Ovary (tissue), 9 donors: ENCODE data around the gene TLX2. TPM values are rescaled to one million over a fixed set of nuclear protein-coding genes. Genes with fewer than 3 reads are reported as not detected.
"Not testable (repeated sequence)": the region's sequence is repeated elsewhere in the genome, so short reads cannot be mapped to it uniquely, and the experiment has no call there.

Source experiments
- DNase-seq, 5 donors: peaks; one replicate each; pipeline ENCODE4 v3.0.0-alpha.2; 2019 to 2020
- H3K27ac ChIP-seq, 2 donors: fragments of 200-600 bp; one replicate each; pipeline versions ENCODE4 v1.5.1 to v1.8.0; 2019 to 2022
- H3K27me3 ChIP-seq: fragments of 200-600 bp; one replicate; pipeline ENCODE4 v1.8.0; 2022
- H3K36me3 ChIP-seq: fragments of 200-600 bp; sonication (generic); one replicate; pipeline ENCODE4 v1.5.1; 2019
- H3K4me1 ChIP-seq: one replicate; pipeline ENCODE4 v1.8.1; 2013; ENCODE audit warnings: mild to moderate bottlenecking, moderate library complexity; ENCODE audit not compliant: insufficient read depth
- H3K4me3 ChIP-seq: fragments of 200-600 bp; sonication (generic); one replicate; pipeline ENCODE4 v1.5.1; 2017
- H3K9me3 ChIP-seq, 2 donors: fragments of 200-600 bp in 1 of 2; sonication (generic) in 1 of 2; one replicate each; pipeline versions ENCODE4 v1.5.1 to v1.8.1; 2013 to 2019; ENCODE audit warnings: mild to moderate bottlenecking in 1 of 2, moderate library complexity in 1 of 2
- CTCF ChIP-seq, 3 donors: fragments of 450-650 bp in 2 of 3; fragments of 200-600 bp in 1 of 3; IDR thresholded peaks; one replicate each; pipeline versions ENCODE4 v1.5.1 to v1.8.0; 2016 to 2022; ENCODE audit warnings: antibody characterized with exemption in 3 of 3, mild to moderate bottlenecking in 1 of 3
- EP300 ChIP-seq: sonication (generic); formaldehyde crosslinking; IDR thresholded peaks from one replicate; pipeline ENCODE4 v1.6.1; 2017; ENCODE audit warnings: antibody characterized with exemption
- POLR2A ChIP-seq: fragments of 450-650 bp; IDR thresholded peaks from one replicate; pipeline ENCODE4 v1.6.1; 2017; ENCODE audit warnings: antibody characterized with exemption, mild to moderate bottlenecking, moderate library complexity
- WGBS, 3 donors: extraction: QIAGEN DNeasy Blood & Tissue Kit in 1 of 3; methylation state at CpG; one replicate each; pipeline versions ENCODE4 v1.1.5 to v1.1.7; 2013 to 2017; 5-methylcytosine and 5-hydroxymethylcytosine counted together
- intact Hi-C, 4 donors: fragments of 100-400 bp; cut with DNase I; formaldehyde crosslinking; loops; one replicate each; pipeline versions ENCODE4 v1.11.0 to v1.15.1; 2022 to 2023
- polyA plus RNA-seq, 2 donors: library from polyadenylated mRNA; stranded (reverse); fragments of 200-250 nt in 1 of 2; fragments of 350-450 nt in 1 of 2; fragmentation: Illumina TruSeq in 1 of 2; extraction: RNeasy Lipid Tissue Mini Kit (QIAGEN cat#74804) in 1 of 2; gene quantifications; one replicate each; pipeline ENCODE4 v1.2.3, GENCODE V29; 2013 to 2014
- total RNA-seq, 7 donors: library from RNA; depleted of rRNA in 2 of 7; stranded (reverse); fragments of >200 nt in 2 of 7; fragmentation: NEBNext Ultra II Directional in 3 of 7; extraction: Animal tissue kit (Norgen Biotek cat#: 25700) in 3 of 7; gene quantifications; one replicate each; pipeline versions ENCODE4 v1.1.0 to v1.2.4, GENCODE V29; 2016 to 2023
- donor health status: DM: no; HTN: no; CAD: no; lungs with moderate emphysema.
- donor health status: DM: no; HTN: no; CAD: no.
- donor health status: Bipolar disorder and iron deficiency.
- donor health status: DM: yes; HTN: yes; CAD: no.
- donor health status: DM: no; HTN: no; CAD: no.
- donor health status: DM: yes; HTN: yes; CAD: no.

The TLX2 gene
- total and polyA plus RNA-seq, 9 donors: not detected

- H3K9me3 ChIP-seq: no peaks in the 10 kb centered on the region
- no peak overlapping the region for H3K27ac ChIP-seq
- H3K4me3 ChIP-seq: no peak overlapping the region
- H3K4me1 ChIP-seq: no peaks in the 10 kb centered on the region
- DNase-seq: no peak
- no peaks in the 10 kb centered on the region for H3K27me3 ChIP-seq
- WGBS, 3 donors: 59 to 66% (median 60%) methylated on average over 7 of the region's 7 CpGs
- no peaks in the 10 kb centered on the region for H3K36me3 ChIP-seq
- no peak for TF ChIP-seq POLR2A
- no peak for TF ChIP-seq CTCF (IDR thresholded peaks at IDR 0.05)
- no peak for TF ChIP-seq EP300
- intact Hi-C loops: no loop called here
Measured at GRCh38 chr2:74558284-74559230, 44.3 kb downstream of the TLX2 start.

- TF ChIP-seq EP300: no peak
- TF ChIP-seq CTCF (IDR thresholded peaks at IDR 0.05): no peak
- no peak for TF ChIP-seq POLR2A
- Histone ChIP-seq H3K9me3 (no peaks in the 10 kb centered on the region), H3K36me3 (no peaks in the 10 kb centered on the region), H3K4me3 (no peak overlapping the region), H3K27ac (no peak overlapping the region), H3K27me3 (no peaks in the 10 kb centered on the region), H3K4me1 (no peaks in the 10 kb centered on the region)
- DNase-seq: no peak
- WGBS, 3 donors: 11 to 19% (median 13%) methylated on average over 5 of the region's 5 CpGs
- intact Hi-C loops: no loop called here
Measured at GRCh38 chr2:74559912-74560311, 45.7 kb downstream of the TLX2 start.

GRCh38 chr2:74560591-74560990 is 46.3 kb downstream of the TLX2 start:
- TF ChIP-seq POLR2A: no peak
- no peak for TF ChIP-seq CTCF (IDR thresholded peaks at IDR 0.05)
- no peak for TF ChIP-seq EP300
- no peak overlapping the region for H3K27ac ChIP-seq
- H3K36me3 ChIP-seq: no peaks in the 10 kb centered on the region
- H3K27me3 ChIP-seq: no peaks in the 10 kb centered on the region
- no peak for DNase-seq
- H3K4me1 ChIP-seq: no peaks in the 10 kb centered on the region
- H3K9me3 ChIP-seq: no peaks in the 10 kb centered on the region
- 25 to 33% (median 32%) methylated on average over 6 of the region's 6 CpGs for WGBS, 3 donors
- intact Hi-C loops: no loop called here
- H3K4me3 ChIP-seq: no peak overlapping the region

- H3K27me3 ChIP-seq, intact Hi-C loops, H3K4me1 ChIP-seq, H3K4me3 ChIP-seq, H3K36me3 ChIP-seq, H3K27ac ChIP-seq, H3K9me3 ChIP-seq, DNase-seq: not testable (repeated sequence)
- 82 to 89% (median 83%) methylated on average over 1 of the region's 1 CpG for WGBS, 3 donors
Measured at GRCh38 chr2:74561022-74561421, 46.8 kb downstream of the TLX2 start.

DNA sequence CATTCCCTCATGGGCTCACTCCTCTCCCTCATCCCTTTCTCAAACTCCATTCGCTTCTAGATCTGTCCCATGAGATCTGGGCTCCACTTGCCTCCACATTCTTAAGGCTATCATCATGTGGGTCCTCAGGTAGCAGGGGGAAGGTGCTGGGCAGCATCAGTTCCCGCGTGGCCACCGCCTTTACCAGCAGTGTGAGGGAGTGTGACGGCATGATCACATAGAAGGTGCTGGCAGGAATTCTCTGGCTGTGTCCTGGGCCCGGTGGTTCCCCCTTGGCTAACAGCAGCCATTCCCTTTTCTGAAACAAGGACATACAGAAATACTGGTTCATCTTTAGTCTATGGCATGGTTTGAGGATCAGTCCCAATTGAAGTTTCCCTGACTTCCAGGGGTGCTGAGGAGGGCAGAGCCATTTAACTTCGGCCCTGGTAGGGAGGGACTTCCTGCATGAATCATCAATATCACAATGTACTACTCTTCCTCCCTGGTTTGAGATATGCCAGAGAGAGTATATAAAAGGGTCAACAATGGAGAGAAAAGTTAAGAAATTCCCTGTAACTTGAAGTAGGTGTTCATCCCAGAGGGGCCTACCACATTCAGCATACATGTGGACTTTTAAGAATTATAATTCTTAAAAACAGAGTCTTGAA is 48.0 kb downstream of the TLX2 start:
- Histone ChIP-seq H3K4me1 (no peaks in the 10 kb centered on the region), H3K27ac (no peak overlapping the region), H3K4me3 (no peak overlapping the region), H3K36me3 (no peaks in the 10 kb centered on the region), H3K9me3 (no peaks in the 10 kb centered on the region), H3K27me3 (no peaks in the 10 kb centered on the region)
- intact Hi-C loops: no loop called here
- DNase-seq: no peak
- no peak for TF ChIP-seq POLR2A
- TF ChIP-seq CTCF (IDR thresholded peaks at IDR 0.05): no peak
- no peak for TF ChIP-seq EP300
- 74 to 85% (median 74%) methylated on average over 7 of the region's 7 CpGs for WGBS, 3 donors
